GM19023 (cell line): Measurements from ENCODE around the gene BSDC1.
"Not testable (repeated sequence)": the region's sequence is repeated elsewhere in the genome, so short reads cannot be mapped to it uniquely, and the experiment has no call there.

Experiments
- ATAC-seq: cut with Tn5 transposase; IDR thresholded peaks from one replicate; pipeline ENCODE4 v1.9.1; 2021; ENCODE audit warnings: mild to moderate bottlenecking, moderate library complexity; ENCODE audit not compliant: unreplicated experiment

The BSDC1 gene

DNA sequence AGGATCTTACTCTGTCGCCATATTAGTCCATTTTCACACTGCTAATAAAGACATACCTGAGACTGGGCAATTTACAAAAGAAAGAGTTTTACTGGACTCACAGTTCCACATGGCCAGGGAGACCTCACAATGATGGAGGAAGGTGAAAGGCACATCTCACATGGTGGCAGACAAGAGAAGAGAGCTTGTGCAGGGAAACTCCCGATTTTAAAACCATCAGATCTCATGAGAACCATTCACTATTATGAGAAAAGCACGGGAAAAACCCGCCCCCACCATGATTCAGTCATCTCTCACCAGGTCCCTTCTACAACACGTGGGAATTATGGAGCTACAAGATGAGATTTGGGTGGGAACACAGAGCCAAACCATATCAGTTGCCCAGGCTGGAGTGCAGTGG is 2.3 kb upstream of the BSDC1 start:
- ATAC-seq, result not testable (repeated sequence)

DNA sequence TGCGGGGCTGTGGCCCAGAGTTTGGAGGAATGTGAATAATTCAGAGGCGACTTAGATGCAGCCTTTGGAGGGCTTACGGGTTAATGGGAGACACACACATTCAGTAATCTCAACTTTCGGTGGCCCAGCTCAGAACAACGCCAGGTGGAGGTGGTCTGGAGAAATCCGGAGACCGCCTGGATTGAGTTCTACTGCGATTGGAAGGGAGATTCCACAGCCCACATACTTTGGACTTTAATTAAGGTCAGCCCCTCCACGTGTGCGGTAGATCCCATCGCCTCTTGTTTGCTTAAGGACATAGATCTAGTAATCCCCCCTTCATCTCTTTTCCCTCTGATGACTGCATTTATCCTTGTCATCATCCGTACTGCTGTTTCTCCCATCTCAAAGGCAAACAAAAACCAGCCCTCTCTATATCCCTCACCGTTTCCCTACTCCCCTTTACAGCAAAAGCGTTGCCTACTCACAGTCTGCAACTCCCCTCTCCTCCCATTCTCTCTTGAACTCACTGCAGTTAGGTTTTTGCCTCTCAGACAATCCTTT is 720 bp upstream of the BSDC1 start:
- ATAC-seq, result peak; percentile 1

DNA sequence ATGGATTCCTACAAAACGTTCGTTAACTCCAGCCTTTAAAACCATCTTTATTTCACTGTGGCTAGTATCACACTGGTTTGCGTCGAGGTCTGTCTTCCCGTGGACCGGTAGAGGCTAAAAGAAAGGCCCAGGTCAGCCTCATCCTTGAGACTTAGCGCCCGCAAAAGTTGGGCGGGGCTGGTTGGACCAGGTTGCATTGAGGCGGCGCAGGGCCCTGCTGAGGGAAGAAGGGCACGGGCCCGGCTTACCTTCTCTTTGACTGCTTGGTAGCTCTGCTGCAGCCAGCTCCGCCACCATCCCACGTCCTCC is 455 bp downstream of the BSDC1 start:
- peak; percentile 11 for ATAC-seq

DNA sequence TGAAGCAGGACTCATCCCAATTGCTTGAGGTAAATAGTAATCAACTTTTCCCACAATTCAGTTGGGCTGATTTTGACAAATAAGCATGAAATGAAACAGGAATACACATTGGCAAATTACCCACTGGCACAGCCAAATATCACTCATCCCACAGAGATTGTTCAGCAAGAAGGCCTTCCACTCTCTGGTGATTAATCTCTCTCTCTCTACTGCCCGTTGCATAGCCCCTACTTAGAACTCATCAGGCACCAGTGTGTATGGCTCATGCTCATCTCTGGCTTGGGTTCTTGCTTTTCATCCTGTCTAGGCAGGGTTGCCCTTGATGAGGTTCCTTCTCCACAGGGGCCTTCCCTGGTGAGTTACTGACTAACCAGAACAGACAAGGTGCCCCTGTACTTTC is 1.1 kb downstream of the BSDC1 start:
- ATAC-seq, result no peak

GRCh38 chr1:32392325-32392724 is 1.9 kb downstream of the BSDC1 start:
- no peak for ATAC-seq

DNA sequence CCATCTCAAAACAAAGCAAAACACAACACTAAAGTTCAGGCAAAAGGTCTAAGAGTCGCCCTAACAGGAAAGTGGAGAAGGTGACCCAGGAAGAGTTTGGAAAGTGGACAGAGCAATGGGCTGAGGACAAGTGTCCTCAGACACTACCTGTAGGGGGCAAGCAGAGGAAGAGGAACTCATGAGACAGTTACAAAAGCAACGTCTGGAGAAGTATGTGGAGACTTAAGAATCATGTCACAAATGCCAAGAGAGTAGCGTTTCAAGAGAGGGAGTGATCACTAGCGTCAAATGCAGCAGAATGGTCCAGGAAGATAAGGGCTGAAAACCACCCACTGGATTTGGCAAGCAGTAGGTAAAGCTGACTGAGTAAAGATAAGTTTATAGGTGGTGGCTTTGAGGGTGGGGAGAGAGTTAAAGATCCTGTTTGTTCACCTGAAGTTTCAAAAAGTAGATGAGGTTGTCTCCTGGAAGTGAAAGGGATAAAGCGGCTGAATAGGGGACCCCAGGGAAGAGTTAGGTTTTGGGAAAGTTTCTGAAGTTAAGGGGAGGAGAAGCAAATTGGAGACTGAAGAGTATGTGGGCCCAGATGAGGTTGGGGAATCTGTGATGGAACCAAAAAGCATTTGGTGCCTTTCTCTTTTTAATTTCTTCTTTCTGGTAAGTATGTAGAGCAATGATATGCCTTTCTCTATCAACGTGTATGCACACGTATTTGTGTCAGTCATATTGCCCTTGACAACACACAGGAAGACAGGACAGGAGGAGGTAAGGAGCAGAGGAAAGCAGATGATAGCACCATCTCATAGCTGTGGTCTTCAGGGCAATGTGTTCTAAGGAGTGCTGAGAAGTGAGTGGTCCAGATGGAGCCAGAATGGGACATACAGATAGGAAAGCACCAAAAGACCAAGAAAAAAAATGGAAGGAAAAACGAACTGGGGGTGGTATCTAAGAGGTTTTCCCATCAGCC is 3.1 kb downstream of the BSDC1 start:
- no peak for ATAC-seq

DNA sequence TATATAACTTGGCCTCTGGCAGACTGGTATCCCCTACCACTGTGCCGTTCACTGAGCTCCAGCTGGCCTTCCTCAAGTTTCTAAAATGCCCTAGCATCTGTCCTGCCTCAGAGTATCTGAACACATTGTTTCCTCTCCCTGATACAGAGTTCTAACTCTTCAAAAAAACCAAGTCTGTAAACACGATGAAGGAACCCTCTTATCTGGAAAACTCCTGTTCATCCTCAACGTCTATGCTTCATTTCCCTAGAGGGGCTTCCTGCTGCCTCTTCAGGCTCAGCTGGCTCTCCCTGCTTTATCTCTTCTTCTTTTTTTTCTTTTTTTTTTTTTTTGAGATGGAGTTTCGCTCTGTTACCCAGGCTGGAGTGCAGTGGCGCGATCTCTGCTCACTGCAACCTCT is 5.6 kb downstream of the BSDC1 start:
- no peak for ATAC-seq

DNA sequence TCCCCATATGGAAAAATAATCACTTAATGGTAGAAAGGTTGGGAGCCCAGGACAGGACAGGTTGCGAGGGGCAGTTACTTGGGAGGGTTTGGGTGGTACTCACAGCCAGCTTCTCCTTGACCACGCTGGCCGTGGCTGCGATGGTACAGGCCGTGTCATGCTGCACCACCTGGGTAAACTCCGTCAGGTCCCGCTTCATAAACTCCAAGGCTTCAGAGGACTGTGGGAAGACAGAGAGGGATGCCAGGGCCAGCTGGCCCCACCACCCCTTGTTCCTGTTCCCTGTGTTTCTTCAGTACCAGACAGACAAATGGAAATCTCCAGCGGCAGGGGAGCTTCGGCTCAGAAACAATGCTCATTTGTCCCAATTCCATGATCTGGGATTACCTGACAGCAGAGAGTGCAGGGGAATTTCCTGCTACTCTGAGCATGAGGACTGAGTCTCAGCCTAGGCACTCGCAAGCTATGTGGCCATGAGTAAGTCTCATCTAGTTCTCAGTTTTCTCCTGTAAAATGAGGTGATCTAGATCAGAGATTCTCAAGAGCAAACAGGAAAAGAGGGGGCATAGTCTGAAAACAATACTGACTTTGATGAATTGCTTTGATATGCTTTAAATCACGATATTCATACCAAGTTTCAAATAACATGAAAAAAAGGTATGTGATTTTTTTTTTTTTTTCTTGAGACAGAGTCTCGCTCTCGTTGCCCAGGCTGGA is 7.4 kb downstream of the BSDC1 start:
- no peak for ATAC-seq

DNA sequence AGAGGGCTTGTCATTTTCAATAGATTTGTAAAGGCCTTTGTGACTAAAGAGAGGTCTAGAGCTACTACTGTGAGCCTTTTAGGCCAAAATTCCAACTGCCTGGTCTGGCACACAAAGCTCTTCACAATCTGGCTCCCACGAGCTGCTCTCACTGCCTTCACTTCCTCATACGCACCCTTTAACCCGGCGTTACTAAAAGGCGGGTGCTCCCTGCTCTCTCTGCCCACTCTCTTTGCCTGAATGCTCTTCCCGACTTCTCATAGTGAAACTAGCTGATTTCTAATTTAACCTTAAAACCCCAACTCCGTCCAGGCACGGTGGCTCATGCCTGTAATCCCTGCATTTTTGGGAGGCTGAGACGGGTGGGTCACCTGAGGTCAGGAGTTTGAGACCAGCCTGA is 14.2 kb downstream of the BSDC1 start:
- no peak for ATAC-seq

GRCh38 chr1:32377541-32378220 is 16.6 kb downstream of the BSDC1 start:
- no peak for ATAC-seq

GRCh38 chr1:32376199-32376598 is 18.0 kb downstream of the BSDC1 start:
- no peak for ATAC-seq

DNA sequence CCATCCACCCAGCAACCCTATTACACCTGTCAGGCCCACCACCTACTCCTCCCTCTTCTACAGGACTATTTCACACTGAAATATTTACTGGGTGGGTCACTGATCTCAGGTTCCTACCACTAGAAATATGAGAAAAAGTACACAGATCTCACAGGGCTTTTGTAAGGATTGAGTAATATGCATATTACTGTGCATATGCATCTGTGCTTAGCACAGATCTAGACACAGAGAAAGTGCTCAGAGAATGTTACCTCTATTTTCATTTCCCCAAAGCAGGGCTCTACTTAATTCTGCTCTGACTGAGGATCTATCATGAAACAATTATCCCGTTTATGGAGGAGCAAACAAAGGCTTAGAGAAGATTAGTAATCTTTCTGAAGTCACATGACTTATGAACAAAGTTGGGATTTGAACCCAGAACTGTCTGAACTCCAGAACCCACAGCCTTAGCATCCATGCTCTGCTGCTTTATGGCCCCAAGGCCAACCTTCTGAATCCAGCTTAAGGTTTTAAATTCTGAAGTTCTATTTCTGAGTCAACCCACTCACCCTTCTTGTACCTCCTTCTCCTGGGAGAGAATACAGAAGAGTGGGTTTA is 20.1 kb downstream of the BSDC1 start:
- ATAC-seq, result no peak

DNA sequence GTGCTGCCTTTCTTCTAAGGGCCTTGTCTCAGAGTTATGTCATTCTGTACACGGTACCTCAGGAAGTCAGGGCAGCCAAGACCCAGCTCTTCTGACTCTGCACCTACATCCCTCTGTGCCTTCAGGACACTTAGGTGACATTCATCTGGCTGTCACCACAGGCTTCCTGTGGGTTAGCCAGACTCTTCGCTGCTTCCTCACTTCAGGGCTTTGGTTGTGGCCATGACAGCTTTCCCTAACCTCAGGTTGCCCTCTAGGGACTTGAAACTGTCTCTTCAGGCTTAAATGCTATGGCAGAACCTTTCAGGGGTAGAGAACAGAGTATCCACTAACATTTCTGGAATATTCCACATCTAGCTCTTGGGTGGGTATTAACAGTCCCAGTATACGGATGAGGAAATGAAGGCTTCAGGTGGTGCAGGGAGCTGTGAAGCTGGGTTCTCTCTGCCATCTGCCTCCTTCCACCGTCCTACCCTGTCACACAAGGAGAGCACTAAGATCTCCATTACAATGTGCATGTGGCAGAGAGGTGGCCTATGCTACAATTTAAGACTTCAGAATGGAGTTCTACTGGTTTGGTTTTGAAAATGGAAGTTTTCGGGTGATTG is 22.0 kb downstream of the BSDC1 start:
- ATAC-seq, result no peak

GRCh38 chr1:32367912-32368635 is 26.2 kb downstream of the BSDC1 start:
- ATAC-seq, result no peak

DNA sequence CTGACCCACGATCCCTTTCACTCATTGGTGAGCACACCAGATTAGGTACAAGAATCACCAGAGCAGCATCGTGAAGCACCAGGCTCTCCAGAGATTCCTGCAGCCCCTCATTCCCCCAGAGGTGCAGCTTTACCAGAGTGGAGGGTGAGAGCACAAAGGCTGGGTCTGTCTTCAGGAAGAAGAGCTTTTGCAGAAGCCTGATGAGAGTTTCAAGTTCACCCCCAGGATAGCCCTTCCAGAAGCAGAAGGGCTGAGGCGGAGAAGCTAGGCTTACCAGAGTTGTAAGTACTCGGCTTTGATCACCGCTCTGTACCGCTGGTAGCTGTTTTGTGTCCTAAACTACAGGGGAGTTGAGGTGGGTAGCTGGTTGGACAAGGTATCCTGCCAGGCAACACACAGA is 28.8 kb downstream of the BSDC1 start:
- no peak for ATAC-seq

DNA sequence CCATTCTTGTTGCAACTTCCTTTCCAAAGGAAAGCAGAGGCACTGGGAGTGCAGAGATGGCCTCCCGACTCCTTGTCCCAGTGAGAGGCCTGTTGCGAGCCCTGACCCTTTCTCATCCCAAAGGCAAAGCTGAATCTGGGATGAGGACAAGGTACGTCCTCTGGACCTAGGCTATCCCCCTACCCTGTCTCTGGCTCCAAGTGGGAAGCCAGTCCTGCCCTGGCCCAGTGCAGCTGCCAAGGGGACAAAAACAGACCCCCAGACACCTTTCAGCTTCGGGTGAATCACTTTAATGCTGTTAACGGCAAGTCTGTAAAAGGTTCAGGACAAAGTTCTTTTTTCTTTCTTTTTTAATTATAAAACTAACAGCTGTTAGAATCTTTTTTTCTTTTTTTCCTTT is 29.4 kb downstream of the BSDC1 start:
- ATAC-seq, result no peak

DNA sequence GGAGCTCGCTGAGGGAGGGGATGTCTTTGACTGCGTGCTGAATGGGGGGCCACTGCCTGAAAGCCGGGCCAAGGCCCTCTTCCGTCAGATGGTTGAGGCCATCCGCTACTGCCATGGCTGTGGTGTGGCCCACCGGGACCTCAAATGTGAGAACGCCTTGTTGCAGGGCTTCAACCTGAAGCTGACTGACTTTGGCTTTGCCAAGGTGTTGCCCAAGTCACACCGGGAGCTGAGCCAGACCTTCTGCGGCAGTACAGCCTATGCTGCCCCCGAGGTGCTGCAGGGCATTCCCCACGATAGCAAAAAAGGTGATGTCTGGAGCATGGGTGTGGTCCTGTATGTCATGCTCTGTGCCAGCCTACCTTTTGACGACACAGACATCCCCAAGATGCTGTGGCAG is 30.5 kb downstream of the BSDC1 start:
- no peak for ATAC-seq

GRCh38 chr1:32362474-32363313 is 31.5 kb downstream of the BSDC1 start, which contains the start of the genes FAM229A and TSSK3:
Gene FAM229A (minus strand): TSS chr1:32362485. CDS start chr1:32362091, 394 bp downstream.
Gene TSSK3 (plus strand): TSS chr1:32362539. CDS start chr1:32362702, 163 bp downstream.
- ATAC-seq, result no peak
